Panc1 (cell line): ENCODE results near the gene SLC25A39. TPM values are rescaled to one million over a fixed set of nuclear protein-coding genes. Genes with fewer than 3 reads are reported as not detected.

Experiments
- ATAC-seq: fragments of 200-7000 bp; cut with Tn5 transposase; 2 replicates; pipeline ENCODE4 v1.9.1; 2020; ENCODE audit warnings: mild to moderate bottlenecking, moderate library complexity
- BruUV-seq: library from RNA; stranded (reverse); fragments of 400-500 nt; replicated peaks from 2 replicates; lab custom pipeline; 2021; lab: Mats Ljungman, UMichigan
- CTCF ChIA-PET: fragments of 300-600 bp; sonication (Branson Sonifier 250); formaldehyde crosslinking; loops from one replicate; lab custom pipeline; 2022; ENCODE audit warnings: antibody characterized with exemption; lab: Charles Lee
- POLR2A ChIA-PET: fragments of 300-600 bp; sonication (Branson Sonifier 250); formaldehyde crosslinking; loops from one replicate; lab custom pipeline; 2022; ENCODE audit warnings: antibody characterized with exemption; lab: Charles Lee
- DNase-seq: peaks from one replicate; pipeline ENCODE4 v3.0.0-alpha.2; 2010; ENCODE audit warnings: low read depth, low spot score
- H3K27ac ChIP-seq: 2 replicates; pipeline ENCODE4 v1.5.1; 2011; ENCODE audit warnings: mild to moderate bottlenecking, low read length, inconsistent platforms
- H3K27me3 ChIP-seq: fragments of 200-500 bp; sonication (Bioruptor generic); 2 replicates; pipeline ENCODE4 v1.6.0; 2014; ENCODE audit warnings: low read length, inconsistent platforms; ENCODE audit not compliant: control insufficient read depth, insufficient read depth
- H3K36me3 ChIP-seq: fragments of 200-500 bp; sonication (Bioruptor generic); 2 replicates; pipeline ENCODE4 v1.5.1; 2014; ENCODE audit warnings: inconsistent platforms, mild to moderate bottlenecking, low read length, moderate library complexity; ENCODE audit not compliant: control insufficient read depth, insufficient read depth
- H3K4me1 ChIP-seq: 2 replicates; pipeline ENCODE4 v1.5.1; 2011; ENCODE audit warnings: inconsistent platforms, mild to moderate bottlenecking, low read length, moderate library complexity; ENCODE audit not compliant: control insufficient read depth, insufficient read depth
- H3K4me3 ChIP-seq, 2 experiments: 2 replicates each; pipeline ENCODE4 v1.5.1; 2011 to 2012; ENCODE audit warnings: low read depth in 2 of 2, low read length in 2 of 2, mild to moderate bottlenecking in 2 of 2, inconsistent platforms in 1 of 2, moderate library complexity in 1 of 2
- H3K9me3 ChIP-seq: fragments of 200-500 bp; sonication (Bioruptor generic); 2 replicates; pipeline ENCODE4 v1.5.1; 2014; ENCODE audit warnings: low read depth, mild to moderate bottlenecking, inconsistent platforms, low read length, moderate library complexity; ENCODE audit not compliant: control insufficient read depth, insufficient read depth
- CTCF ChIP-seq: fragments of 450-650 bp; IDR thresholded peaks from 2 replicates; pipeline ENCODE4 v1.5.1; 2017; ENCODE audit warnings: mild to moderate bottlenecking
- POLR2AphosphoS5 ChIP-seq: IDR thresholded peaks from 2 replicates; pipeline ENCODE4 v1.6.1; 2012; ENCODE audit warnings: mild to moderate bottlenecking, low read depth, low read length, moderate library complexity
- SIN3A ChIP-seq: IDR thresholded peaks from 2 replicates; pipeline ENCODE4 v1.6.1; 2012; ENCODE audit warnings: low read depth, mild to moderate bottlenecking, low read length, moderate library complexity, borderline replicate concordance; ENCODE audit not compliant: insufficient read depth
- TCF7L2 ChIP-seq: IDR thresholded peaks from 2 replicates; pipeline ENCODE4 v1.6.1; 2011; ENCODE audit warnings: mild to moderate bottlenecking, low read depth, low read length, inconsistent platforms
- in situ Hi-C: cut with HindIII; loops from 2 replicates; pipeline ENCODE4 v1.10.0; 2016; ENCODE audit warnings: low sequenced_read_pairs, low pct_unique_long_range_greater_than_20kb
- intact Hi-C: fragments of 100-400 bp; cut with micrococcal nuclease; formaldehyde crosslinking; loops from one replicate; pipeline ENCODE4 v1.10.0; 2022; ENCODE audit not compliant: unreplicated experiment
- total RNA-seq: library from RNA; stranded (reverse); gene quantifications from one replicate; pipeline ENCODE4 v1.2.1, GENCODE V29; 2021; ENCODE audit not compliant: unreplicated experiment
- TF ChIP-seq, protein P1 (sequence below), 2 experiments: IDR thresholded peaks; 2 replicates each; pipeline ENCODE4 v1.6.1; 2011 to 2012; ENCODE audit warnings: low read depth in 2 of 2, control low read depth in 1 of 2, low read length in 1 of 2, mild to moderate bottlenecking in 1 of 2, moderate library complexity in 1 of 2; ENCODE audit not compliant: insufficient read depth in 1 of 2

The SLC25A39 gene
- total RNA-seq, 1 experiment from 2014 or later = 138 TPM

GRCh38 chr17:44280392-44280937 is 44.2 kb downstream of the SLC25A39 start:
- no peak overlapping the region for H3K4me3 ChIP-seq
- H3K27me3 ChIP-seq = no peaks in the 10 kb centered on the region
- in situ Hi-C loops = no loop called here
- no peaks in the 10 kb centered on the region for H3K4me1 ChIP-seq
- TF ChIP-seq TCF7L2 (no peak), POLR2AphosphoS5 (no peak), SIN3A (no peak), CTCF (no peak)
- TF ChIP-seq, protein P1, sequence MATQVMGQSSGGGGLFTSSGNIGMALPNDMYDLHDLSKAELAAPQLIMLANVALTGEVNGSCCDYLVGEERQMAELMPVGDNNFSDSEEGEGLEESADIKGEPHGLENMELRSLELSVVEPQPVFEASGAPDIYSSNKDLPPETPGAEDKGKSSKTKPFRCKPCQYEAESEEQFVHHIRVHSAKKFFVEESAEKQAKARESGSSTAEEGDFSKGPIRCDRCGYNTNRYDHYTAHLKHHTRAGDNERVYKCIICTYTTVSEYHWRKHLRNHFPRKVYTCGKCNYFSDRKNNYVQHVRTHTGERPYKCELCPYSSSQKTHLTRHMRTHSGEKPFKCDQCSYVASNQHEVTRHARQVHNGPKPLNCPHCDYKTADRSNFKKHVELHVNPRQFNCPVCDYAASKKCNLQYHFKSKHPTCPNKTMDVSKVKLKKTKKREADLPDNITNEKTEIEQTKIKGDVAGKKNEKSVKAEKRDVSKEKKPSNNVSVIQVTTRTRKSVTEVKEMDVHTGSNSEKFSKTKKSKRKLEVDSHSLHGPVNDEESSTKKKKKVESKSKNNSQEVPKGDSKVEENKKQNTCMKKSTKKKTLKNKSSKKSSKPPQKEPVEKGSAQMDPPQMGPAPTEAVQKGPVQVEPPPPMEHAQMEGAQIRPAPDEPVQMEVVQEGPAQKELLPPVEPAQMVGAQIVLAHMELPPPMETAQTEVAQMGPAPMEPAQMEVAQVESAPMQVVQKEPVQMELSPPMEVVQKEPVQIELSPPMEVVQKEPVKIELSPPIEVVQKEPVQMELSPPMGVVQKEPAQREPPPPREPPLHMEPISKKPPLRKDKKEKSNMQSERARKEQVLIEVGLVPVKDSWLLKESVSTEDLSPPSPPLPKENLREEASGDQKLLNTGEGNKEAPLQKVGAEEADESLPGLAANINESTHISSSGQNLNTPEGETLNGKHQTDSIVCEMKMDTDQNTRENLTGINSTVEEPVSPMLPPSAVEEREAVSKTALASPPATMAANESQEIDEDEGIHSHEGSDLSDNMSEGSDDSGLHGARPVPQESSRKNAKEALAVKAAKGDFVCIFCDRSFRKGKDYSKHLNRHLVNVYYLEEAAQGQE (IDR thresholded peaks at IDR 0.05; ENCODE audit: insufficient read depth in 1 of 2, low read depth in 2 of 2, low read length in 1 of 2) = no peak
- H3K9me3 ChIP-seq = no peaks in the 10 kb centered on the region
- CTCF ChIA-PET = interaction anchor here (0.6 to 1.3 kb wide), 2 partner anchors 12 to 73 kb away, joined by 3 to 6 read pairs; no protein-coding TSS in a partner anchor
- no peaks in the 10 kb centered on the region for H3K36me3 ChIP-seq
- intact Hi-C loops = no loop called here
- POLR2A ChIA-PET = no interaction called here
- BruUV-seq = no TSS peak
- DNase-seq = no peak
- no peak overlapping the region for H3K27ac ChIP-seq
- no peak for ATAC-seq

GRCh38 chr17:44279666-44280391 is 44.8 kb downstream of the SLC25A39 start:
- BruUV-seq = no TSS peak

More at GRCh38 chr17:44279666-44280391, 44.8 kb downstream of the SLC25A39 start:
- Histone ChIP-seq H3K27me3 (no peaks in the 10 kb centered on the region), H3K4me1 (no peaks in the 10 kb centered on the region), H3K27ac (no peak overlapping the region), H3K36me3 (no peaks in the 10 kb centered on the region), H3K4me3 (no peak overlapping the region), H3K9me3 (no peaks in the 10 kb centered on the region)
- TF ChIP-seq SIN3A (no peak), CTCF (no peak), POLR2AphosphoS5 (no peak), TCF7L2 (no peak)
- TF ChIP-seq, protein P1 (IDR thresholded peaks at IDR 0.05; ENCODE audit: insufficient read depth in 1 of 2, low read depth in 2 of 2, low read length in 1 of 2) = no peak
- intact Hi-C loops (no loop called here), in situ Hi-C loops (no loop called here)
- ATAC-seq (peak; percentile 85), DNase-seq (peak; percentile 8)
- CTCF ChIA-PET = interaction anchor here (0.6 kb wide), 1 partner anchor 74 kb away, joined by 6 read pairs; no protein-coding TSS in a partner anchor
- POLR2A ChIA-PET = no interaction called here
